Smooth muscle cell (in vitro differentiated cells): Measurements from ENCODE around the gene TNFSF12. TPM values are rescaled to one million over a fixed set of nuclear protein-coding genes. Genes with fewer than 3 reads are reported as not detected.
A peak's percentile ranks its signal among the peaks of the same experiment; 100 is the strongest.

Source experiments
- DNase-seq: peaks from one replicate; lab custom pipeline; 2025; ENCODE audit not compliant: unreplicated experiment; lab: John Stamatoyannopoulos, UW
- H2AFZ ChIP-seq: fragments of 200-600 bp; sonication (generic); 2 replicates; pipeline ENCODE4 v1.6.0; 2016; ENCODE audit warnings: antibody characterized with exemption, low read depth, mild to moderate bottlenecking
- H3F3A ChIP-seq: fragments of 200-600 bp; sonication (generic); 2 replicates; pipeline ENCODE4 v1.6.0; 2017; ENCODE audit warnings: antibody characterized with exemption, low read depth
- H3K27ac ChIP-seq: fragments of 200-600 bp; sonication (generic); 2 replicates; pipeline ENCODE4 v1.5.1; 2016; ENCODE audit warnings: low read depth, mild to moderate bottlenecking
- H3K27me3 ChIP-seq: fragments of 200-600 bp; sonication (generic); 2 replicates; pipeline ENCODE4 v1.6.1; 2016; ENCODE audit warnings: low read depth, mild to moderate bottlenecking
- H3K36me3 ChIP-seq: fragments of 200-600 bp; sonication (generic); 2 replicates; pipeline ENCODE4 v1.5.1; 2016; ENCODE audit warnings: low read depth
- H3K4me1 ChIP-seq: fragments of 200-600 bp; sonication (generic); 2 replicates; pipeline ENCODE4 v1.5.1; 2016; ENCODE audit warnings: low read depth
- H3K4me2 ChIP-seq: fragments of 200-600 bp; sonication (generic); 2 replicates; pipeline ENCODE4 v1.6.0; 2016; ENCODE audit warnings: mild to moderate bottlenecking
- H3K4me3 ChIP-seq: fragments of 200-600 bp; sonication (generic); 2 replicates; pipeline ENCODE4 v1.5.1; 2016; ENCODE audit warnings: mild to moderate bottlenecking
- H3K79me2 ChIP-seq: fragments of 200-600 bp; sonication (generic); 2 replicates; pipeline ENCODE4 v1.6.0; 2016; ENCODE audit warnings: low read depth, mild to moderate bottlenecking
- H3K9ac ChIP-seq: fragments of 200-600 bp; sonication (generic); 2 replicates; pipeline ENCODE4 v1.6.0; 2016; ENCODE audit warnings: low read depth
- H3K9me3 ChIP-seq: fragments of 200-600 bp; sonication (generic); replicated peaks from 2 replicates; pipeline ENCODE4 v1.5.1; 2016; ENCODE audit warnings: low read depth
- H4K20me1 ChIP-seq: fragments of 200-600 bp; sonication (generic); 2 replicates; pipeline ENCODE4 v1.6.0; 2016; ENCODE audit warnings: low read depth
- WGBS: methylation state at CpG from one replicate; pipeline ENCODE4 v1.1.7; 2016; ENCODE audit warnings: low lambda C conversion rate; 5-methylcytosine and 5-hydroxymethylcytosine counted together
- polyA plus RNA-seq: library from polyadenylated mRNA; unstranded; fragments of >200 nt; fragmentation: Nextera tagmentation; extraction: Ambion mirVana; gene quantifications from 2 replicates; pipeline ENCODE4 v1.2.1, GENCODE V29; 2016
- total RNA-seq: library from RNA; depleted of rRNA; stranded (reverse); fragments of >200 nt; gene quantifications from 2 replicates; pipeline ENCODE4 v1.2.3, GENCODE V29; 2014
- TF ChIP-seq, protein P1 (sequence below): fragments of 200-600 bp; sonication (generic); IDR thresholded peaks from 2 replicates; pipeline ENCODE4 v1.5.1; 2017; ENCODE audit warnings: borderline replicate concordance, mild to moderate bottlenecking, antibody characterized with exemption; ENCODE audit not compliant: insufficient read depth, poor library complexity, severe bottlenecking

TNFSF12 gene
- total and polyA plus RNA-seq, 2 experiments from 2014 or later: 6.2 to 13.6 TPM

GRCh38 chr17:7549401-7550055 lies 670 bp downstream of the TNFSF12 start:
- Histone ChIP-seq H3K4me2 (peak overlapping the region; percentile 89), H3K79me2 (no peaks in the 10 kb centered on the region), H3K27ac (no peak overlapping the region), H3F3A (no peaks in the 10 kb centered on the region), H3K27me3 (no peaks in the 10 kb centered on the region), H3K9me3 (no peaks in the 10 kb centered on the region), H4K20me1 (no peaks in the 10 kb centered on the region), H2AFZ (peak overlapping the region; percentile 74), H3K36me3 (no peaks in the 10 kb centered on the region), H3K4me1 (peaks cover 5% of the 10 kb centered on the region), H3K4me3 (peak overlapping the region; percentile 58), H3K9ac (peak overlapping the region; percentile 53)
- TF ChIP-seq, protein P1, sequence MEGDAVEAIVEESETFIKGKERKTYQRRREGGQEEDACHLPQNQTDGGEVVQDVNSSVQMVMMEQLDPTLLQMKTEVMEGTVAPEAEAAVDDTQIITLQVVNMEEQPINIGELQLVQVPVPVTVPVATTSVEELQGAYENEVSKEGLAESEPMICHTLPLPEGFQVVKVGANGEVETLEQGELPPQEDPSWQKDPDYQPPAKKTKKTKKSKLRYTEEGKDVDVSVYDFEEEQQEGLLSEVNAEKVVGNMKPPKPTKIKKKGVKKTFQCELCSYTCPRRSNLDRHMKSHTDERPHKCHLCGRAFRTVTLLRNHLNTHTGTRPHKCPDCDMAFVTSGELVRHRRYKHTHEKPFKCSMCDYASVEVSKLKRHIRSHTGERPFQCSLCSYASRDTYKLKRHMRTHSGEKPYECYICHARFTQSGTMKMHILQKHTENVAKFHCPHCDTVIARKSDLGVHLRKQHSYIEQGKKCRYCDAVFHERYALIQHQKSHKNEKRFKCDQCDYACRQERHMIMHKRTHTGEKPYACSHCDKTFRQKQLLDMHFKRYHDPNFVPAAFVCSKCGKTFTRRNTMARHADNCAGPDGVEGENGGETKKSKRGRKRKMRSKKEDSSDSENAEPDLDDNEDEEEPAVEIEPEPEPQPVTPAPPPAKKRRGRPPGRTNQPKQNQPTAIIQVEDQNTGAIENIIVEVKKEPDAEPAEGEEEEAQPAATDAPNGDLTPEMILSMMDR: no peak
- DNase-seq: no peak
- WGBS: 73% methylated on average over 19 of the region's 20 CpGs

- Histone ChIP-seq H2AFZ (no peak overlapping the region), H3K4me1 (peaks cover 5% of the 10 kb centered on the region), H3K36me3 (no peaks in the 10 kb centered on the region), H4K20me1 (no peaks in the 10 kb centered on the region), H3F3A (no peaks in the 10 kb centered on the region), H3K79me2 (no peaks in the 10 kb centered on the region), H3K27me3 (no peaks in the 10 kb centered on the region), H3K9ac (no peak overlapping the region), H3K4me2 (no peak overlapping the region), H3K9me3 (no peaks in the 10 kb centered on the region), H3K4me3 (no peak overlapping the region), H3K27ac (no peak overlapping the region)
- TF ChIP-seq, protein P1: no peak
- 93% methylated on average over 6 of the region's 6 CpGs for WGBS
- DNase-seq: no peak
Observed at GRCh38 chr17:7550344-7550743, 1.5 kb downstream of the TNFSF12 start.

- Histone ChIP-seq H3K4me3 (no peak overlapping the region), H3K27ac (no peak overlapping the region), H3K27me3 (no peaks in the 10 kb centered on the region), H3F3A (no peaks in the 10 kb centered on the region), H2AFZ (no peak overlapping the region), H3K36me3 (no peaks in the 10 kb centered on the region), H3K4me2 (no peak overlapping the region), H3K4me1 (peaks cover 5% of the 10 kb centered on the region), H3K9me3 (no peaks in the 10 kb centered on the region), H3K79me2 (no peaks in the 10 kb centered on the region), H4K20me1 (no peaks in the 10 kb centered on the region), H3K9ac (no peak overlapping the region)
- TF ChIP-seq, protein P1: no peak
- no peak for DNase-seq
- WGBS: 94% methylated on average over 4 of the region's 4 CpGs
Observed at GRCh38 chr17:7551396-7551795, 2.5 kb downstream of the TNFSF12 start.

DNA sequence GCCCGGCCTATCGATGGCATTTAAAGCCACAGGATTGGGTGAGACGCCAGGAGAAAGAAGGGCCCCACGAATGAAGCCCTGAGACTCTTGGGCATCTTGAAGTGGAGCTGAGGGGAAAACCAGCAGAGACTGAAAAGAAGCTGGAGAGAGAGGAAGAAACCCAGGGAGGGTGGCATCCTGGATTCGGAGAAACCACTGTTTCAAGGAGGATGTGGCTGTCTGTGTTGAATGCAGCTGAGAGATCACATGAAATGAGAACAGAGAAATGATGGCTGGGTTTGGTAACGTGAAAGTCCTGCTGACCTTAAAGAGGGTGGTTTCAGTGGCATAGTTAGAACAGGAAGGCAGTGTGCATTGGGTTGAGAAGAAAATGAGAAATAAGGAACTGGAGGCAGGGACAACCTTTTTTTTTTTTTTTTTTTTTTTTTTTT lies 3.8 kb downstream of the TNFSF12 start:
- no peaks in the 10 kb centered on the region for H3K9me3 ChIP-seq
- H3K27me3 ChIP-seq: no peaks in the 10 kb centered on the region
- no peaks in the 10 kb centered on the region for H3F3A ChIP-seq
- TF ChIP-seq, protein P1: no peak
- no peak for DNase-seq
- 93% methylated on average over 6 of the region's 6 CpGs for WGBS
- no peaks in the 10 kb centered on the region for H3K36me3 ChIP-seq
- peaks cover 7% of the 10 kb centered on the region for H3K4me1 ChIP-seq
- H3K4me2 ChIP-seq: no peak overlapping the region
- no peak overlapping the region for H3K4me3 ChIP-seq
- H3K9ac ChIP-seq: no peak overlapping the region
- no peaks in the 10 kb centered on the region for H3K79me2 ChIP-seq
- no peak overlapping the region for H2AFZ ChIP-seq
- H4K20me1 ChIP-seq: no peaks in the 10 kb centered on the region
- no peak overlapping the region for H3K27ac ChIP-seq
